ENCODE measurements around the gene ATXN10. TPM values are rescaled to one million over a fixed set of nuclear protein-coding genes. Genes with fewer than 3 reads are reported as not detected.

ATXN10 gene
- total and polyA plus RNA-seq, 12 donors, result 11.8 to 169 (median 142) TPM

GRCh38 chr22:45878051-45878781 lies 206.6 kb downstream of the ATXN10 start:
- H3K27ac ChIP-seq, result no peak overlapping the region
- ATAC-seq (peak in 7 of 8 donors; percentile 22 to 73 (median 43)), DNase-seq (peak in 1 of 2 donors; percentile 40)
- peaks cover 5 to 75% (median 56%) of the 10 kb centered on the region in 7 donors for H3K27me3 ChIP-seq
- H3K4me3 ChIP-seq, result no peak overlapping the region
- TF ChIP-seq, protein P1, sequence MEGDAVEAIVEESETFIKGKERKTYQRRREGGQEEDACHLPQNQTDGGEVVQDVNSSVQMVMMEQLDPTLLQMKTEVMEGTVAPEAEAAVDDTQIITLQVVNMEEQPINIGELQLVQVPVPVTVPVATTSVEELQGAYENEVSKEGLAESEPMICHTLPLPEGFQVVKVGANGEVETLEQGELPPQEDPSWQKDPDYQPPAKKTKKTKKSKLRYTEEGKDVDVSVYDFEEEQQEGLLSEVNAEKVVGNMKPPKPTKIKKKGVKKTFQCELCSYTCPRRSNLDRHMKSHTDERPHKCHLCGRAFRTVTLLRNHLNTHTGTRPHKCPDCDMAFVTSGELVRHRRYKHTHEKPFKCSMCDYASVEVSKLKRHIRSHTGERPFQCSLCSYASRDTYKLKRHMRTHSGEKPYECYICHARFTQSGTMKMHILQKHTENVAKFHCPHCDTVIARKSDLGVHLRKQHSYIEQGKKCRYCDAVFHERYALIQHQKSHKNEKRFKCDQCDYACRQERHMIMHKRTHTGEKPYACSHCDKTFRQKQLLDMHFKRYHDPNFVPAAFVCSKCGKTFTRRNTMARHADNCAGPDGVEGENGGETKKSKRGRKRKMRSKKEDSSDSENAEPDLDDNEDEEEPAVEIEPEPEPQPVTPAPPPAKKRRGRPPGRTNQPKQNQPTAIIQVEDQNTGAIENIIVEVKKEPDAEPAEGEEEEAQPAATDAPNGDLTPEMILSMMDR (IDR thresholded peaks at IDR 0.05), result no peak
- 17 to 22% methylated on average over 23 to 25 of the region's 25 CpGs for WGBS, 2 donors
- no peaks in the 10 kb centered on the region for H3K36me3 ChIP-seq
- H3K9me3 ChIP-seq, result peaks cover 0 to 4% (median 0%) of the 10 kb centered on the region in 11 donors
- intact Hi-C loops (cut with DNase I), result no loop called here
- peaks cover 0 to 35% (median 16%) of the 10 kb centered on the region in 9 donors for H3K4me1 ChIP-seq

GRCh38 chr22:45878901-45879551 lies 207.4 kb downstream of the ATXN10 start:
- Histone ChIP-seq H3K27me3 (peaks cover 5 to 73% (median 59%) of the 10 kb centered on the region in 7 donors), H3K9me3 (no peaks in the 10 kb centered on the region), H3K27ac (no peak overlapping the region), H3K4me3 (no peak overlapping the region), H3K4me1 (peaks cover 0 to 36% (median 16%) of the 10 kb centered on the region in 9 donors), H3K36me3 (no peaks in the 10 kb centered on the region)
- ATAC-seq (peak in 4 of 8 donors; percentile 5 to 30 (median 18)), DNase-seq (no peak)
- TF ChIP-seq, protein P1 (IDR thresholded peaks at IDR 0.05), result no peak
- 26 to 29% methylated on average over 16 of the region's 16 CpGs for WGBS, 2 donors
- intact Hi-C loops (cut with DNase I), result no loop called here

DNA sequence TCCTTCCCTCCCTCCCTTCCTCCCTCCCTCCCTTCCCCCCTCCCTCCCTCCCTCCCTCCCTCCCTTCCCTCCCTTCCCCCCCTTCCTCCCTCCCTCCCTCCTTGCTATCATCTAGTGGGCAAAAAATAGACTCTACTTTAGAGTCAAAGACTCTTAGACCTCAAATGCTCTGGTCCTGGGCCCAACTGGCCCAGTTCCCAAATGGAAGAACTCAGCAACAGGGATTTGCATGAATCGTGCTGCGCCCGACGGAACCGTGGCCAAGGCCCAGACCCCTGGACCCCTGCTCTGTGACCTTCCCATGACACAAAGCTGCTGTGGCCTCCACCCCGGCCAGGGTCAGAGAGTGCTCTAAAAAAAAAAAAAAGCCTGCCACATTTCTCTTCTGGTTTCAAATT lies 207.9 kb downstream of the ATXN10 start:
- WGBS, 2 donors, result 19 to 30% methylated on average over 6 of the region's 6 CpGs
- peak; percentile 47 to 64 for DNase-seq
- Histone ChIP-seq H3K4me1 (peaks cover 0 to 42% (median 21%) of the 10 kb centered on the region in 9 donors), H3K27ac (no peak overlapping the region), H3K4me3 (no peak overlapping the region), H3K9me3 (no peaks in the 10 kb centered on the region), H3K27me3 (peaks cover 5 to 72% (median 64%) of the 10 kb centered on the region in 7 donors), H3K36me3 (no peaks in the 10 kb centered on the region)
- intact Hi-C loops (cut with DNase I), result no loop called here
- TF ChIP-seq, protein P1 (IDR thresholded peaks at IDR 0.05), result no peak
- peak in 7 of 8 donors; percentile 37 to 72 (median 59) for ATAC-seq

DNA sequence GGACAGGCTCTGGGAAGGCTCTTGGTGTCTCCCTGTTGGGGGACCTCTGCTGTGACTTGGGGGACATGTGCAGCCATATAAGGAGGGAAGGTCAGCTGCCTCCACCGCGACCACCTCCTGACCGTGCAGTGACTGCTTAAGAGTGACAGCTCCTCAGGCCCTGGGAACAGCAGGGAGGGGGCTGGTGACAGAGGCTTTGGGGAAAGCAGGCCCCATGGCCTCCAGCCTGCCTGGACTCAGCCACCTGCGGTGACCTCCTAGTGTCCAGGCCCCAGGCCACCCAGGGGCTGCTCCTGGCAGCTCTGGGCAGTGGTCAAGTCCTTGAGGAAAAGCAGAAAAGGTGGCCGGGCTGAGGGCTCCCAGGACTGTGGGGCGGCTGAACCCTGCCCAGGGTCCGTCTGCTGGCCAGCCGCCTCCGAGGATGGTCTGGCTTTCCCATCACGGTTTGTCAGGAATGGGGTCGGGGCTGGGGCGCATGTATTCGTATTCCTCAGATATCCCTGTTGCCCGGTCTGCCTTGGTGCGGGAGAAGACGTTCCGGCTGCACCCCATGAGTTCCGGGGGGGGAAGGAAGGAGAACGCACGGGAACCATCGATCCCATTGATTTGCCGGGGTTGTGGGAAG lies 208.6 kb downstream of the ATXN10 start:
- TF ChIP-seq, protein P1 (IDR thresholded peaks at IDR 0.05), result no peak
- no peak for ATAC-seq
- Histone ChIP-seq H3K27me3 (peaks cover 5 to 72% (median 66%) of the 10 kb centered on the region in 7 donors), H3K27ac (no peak overlapping the region), H3K4me1 (peaks cover 0 to 47% (median 27%) of the 10 kb centered on the region in 9 donors), H3K4me3 (peak overlapping the region in 2 of 10 donors; percentile 24 to 26), H3K9me3 (no peaks in the 10 kb centered on the region), H3K36me3 (no peaks in the 10 kb centered on the region)
- DNase-seq, result no peak
- WGBS, 2 donors, result 33 to 51% methylated on average over 22 of the region's 22 CpGs
- intact Hi-C loops (cut with DNase I), result no loop called here
